ENCODE data around the gene SLC35G3. TPM values are rescaled to one million over a fixed set of nuclear protein-coding genes. Genes with fewer than 3 reads are reported as not detected.

SLC35G3 gene
- polyA plus RNA-seq, 3 donors, result not detected

- Histone ChIP-seq H3K27me3 (ENCODE audit: control insufficient read depth in 2 of 2, insufficient read depth in 2 of 2, low read length in 2 of 2) (no peaks in the 10 kb centered on the region), H3K27ac (ENCODE audit: low read depth in 1 of 2, low read length in 2 of 2) (no peak overlapping the region), H2AFZ (ENCODE audit: insufficient read depth, low read depth, low read length, poor library complexity, severe bottlenecking) (no peak overlapping the region), H3K4me3 (replicated peaks in 1 of 3; ENCODE audit: low read depth in 2 of 3, low read length in 3 of 3) (no peak overlapping the region), H3K4me1 (ENCODE audit: control insufficient read depth in 1 of 2, insufficient read depth in 2 of 2, low read length in 2 of 2) (no peaks in the 10 kb centered on the region), H3K9ac (ENCODE audit: insufficient read depth, low read length, poor library complexity, severe bottlenecking) (no peak overlapping the region), H3K36me3 (replicated peaks in 1 of 2; ENCODE audit: control insufficient read depth in 1 of 2, insufficient read depth in 2 of 2, low read length in 2 of 2) (no peaks in the 10 kb centered on the region), H3K79me2 (ENCODE audit: insufficient read depth, low read length) (no peaks in the 10 kb centered on the region), H3K9me3 (replicated peaks in 1 of 2; ENCODE audit: control insufficient read depth in 1 of 2, insufficient read depth in 1 of 2, low read length in 2 of 2) (no peaks in the 10 kb centered on the region), H3K4me2 (replicated peaks; ENCODE audit: extremely low read depth, low read length, poor library complexity, severe bottlenecking) (no peak overlapping the region), H4K20me1 (ENCODE audit: insufficient read depth, low read length) (no peaks in the 10 kb centered on the region)
- Mint-ChIP-seq H3K9me3 (peaks cover 0 to 6% (median 2%) of the 10 kb centered on the region in 7 donors), H3K27me3 (ENCODE audit: low read depth in 3 of 3) (peaks cover 1 to 8% (median 2%) of the 10 kb centered on the region in 3 donors), H3K4me1 (no peaks in the 10 kb centered on the region), H3K27ac (no peak overlapping the region), H3K36me3 (no peaks in the 10 kb centered on the region), H3K4me3 (no peak overlapping the region)
- 95% methylated on average over 4 of the region's 8 CpGs for WGBS (ENCODE audit: insufficient coverage)
- no peak for DNase-seq
- TF ChIP-seq CTCF (IDR thresholded peaks at IDR 0.05), result no peak
- intact Hi-C loops (cut with micrococcal nuclease), result no loop called here
Observed at GRCh38 chr17:35176897-35177296, 17.3 kb downstream of the SLC35G3 start.

- Histone ChIP-seq H3K9ac (ENCODE audit: insufficient read depth, low read length, poor library complexity, severe bottlenecking) (no peak overlapping the region), H4K20me1 (ENCODE audit: insufficient read depth, low read length) (no peaks in the 10 kb centered on the region), H3K36me3 (replicated peaks in 1 of 2; ENCODE audit: control insufficient read depth in 1 of 2, insufficient read depth in 2 of 2, low read length in 2 of 2) (no peaks in the 10 kb centered on the region), H3K9me3 (replicated peaks in 1 of 2; ENCODE audit: control insufficient read depth in 1 of 2, insufficient read depth in 1 of 2, low read length in 2 of 2) (no peaks in the 10 kb centered on the region), H3K4me1 (ENCODE audit: control insufficient read depth in 1 of 2, insufficient read depth in 2 of 2, low read length in 2 of 2) (no peaks in the 10 kb centered on the region), H3K4me2 (replicated peaks; ENCODE audit: extremely low read depth, low read length, poor library complexity, severe bottlenecking) (no peak overlapping the region), H3K27me3 (ENCODE audit: control insufficient read depth in 2 of 2, insufficient read depth in 2 of 2, low read length in 2 of 2) (no peaks in the 10 kb centered on the region), H3K27ac (ENCODE audit: low read depth in 1 of 2, low read length in 2 of 2) (no peak overlapping the region), H3K4me3 (replicated peaks in 1 of 3; ENCODE audit: low read depth in 2 of 3, low read length in 3 of 3) (no peak overlapping the region), H2AFZ (ENCODE audit: insufficient read depth, low read depth, low read length, poor library complexity, severe bottlenecking) (no peak overlapping the region), H3K79me2 (ENCODE audit: insufficient read depth, low read length) (no peaks in the 10 kb centered on the region)
- no peaks in the 10 kb centered on the region for H3K36me3 Mint-ChIP-seq
- peaks cover 1 to 4% (median 2%) of the 10 kb centered on the region in 3 donors for H3K27me3 Mint-ChIP-seq (ENCODE audit: low read depth in 3 of 3)
- no peak for TF ChIP-seq CTCF (IDR thresholded peaks at IDR 0.05)
- H3K9me3 Mint-ChIP-seq, result peaks cover 0 to 6% (median 2%) of the 10 kb centered on the region in 7 donors
- no peak overlapping the region for H3K27ac Mint-ChIP-seq
- intact Hi-C loops (cut with micrococcal nuclease), result no loop called here
- WGBS (ENCODE audit: insufficient coverage), result 90% methylated on average over 3 of the region's 9 CpGs
- H3K4me1 Mint-ChIP-seq, result peaks cover 3% of the 10 kb centered on the region
- H3K4me3 Mint-ChIP-seq, result no peak overlapping the region
- DNase-seq, result no peak
Observed at GRCh38 chr17:35175638-35176415, 18.4 kb downstream of the SLC35G3 start.
